IMR-90 (cell line): ENCODE data around the gene EPB41L2. TPM values are rescaled to one million over a fixed set of nuclear protein-coding genes. Genes with fewer than 3 reads are reported as not detected.
"Not testable (repeated sequence)": the region's sequence is repeated elsewhere in the genome, so short reads cannot be mapped to it uniquely, and the experiment has no call there.

ENCODE experiments used
- ATAC-seq: fragments of 200-7000 bp; cut with Tn5 transposase; 2 replicates; pipeline ENCODE4 v1.9.1; 2020; ENCODE audit warnings: low read depth, mild to moderate bottlenecking, moderate library complexity
- BruUV-seq: library from RNA; stranded (reverse); fragments of 400-500 nt; replicated peaks from 2 replicates; lab custom pipeline; 2021; lab: Mats Ljungman, UMichigan
- CTCF ChIA-PET: fragments of 300-600 bp; formaldehyde crosslinking; extraction: SDS; loops from one replicate; lab custom pipeline; 2021; ENCODE audit warnings: antibody characterized with exemption; lab: Yijun Ruan, JAX
- POLR2A ChIA-PET: fragments of 300-600 bp; sonication (Branson Sonifier 250); formaldehyde crosslinking; loops from one replicate; lab custom pipeline; 2022; ENCODE audit warnings: antibody characterized with exemption; ENCODE audit not compliant: unreplicated experiment; lab: Charles Lee
- DNase-seq: peaks from one replicate; pipeline ENCODE4 v3.0.0; 2013
- H2AFZ ChIP-seq: replicated peaks from 2 replicates; pipeline ENCODE3; 2013; ENCODE audit warnings: low read length, mild to moderate bottlenecking; ENCODE audit not compliant: poor library complexity
- H2AK5ac ChIP-seq: 2 replicates; pipeline ENCODE4 v1.6.1; 2013; ENCODE audit warnings: low read depth, low read length, inconsistent platforms
- H2AK9ac ChIP-seq: replicated peaks from 2 replicates; pipeline ENCODE3; 2013; ENCODE audit warnings: mild to moderate bottlenecking, low read depth, low read length, moderate library complexity; ENCODE audit not compliant: poor library complexity
- H2BK120ac ChIP-seq: 2 replicates; pipeline ENCODE4 v1.6.1; 2013; ENCODE audit warnings: low read depth, low read length, inconsistent platforms
- H2BK15ac ChIP-seq: 3 replicates; pipeline ENCODE4 v1.6.1; 2013; ENCODE audit warnings: low read depth, low read length, inconsistent platforms
- H2BK20ac ChIP-seq: 2 replicates; pipeline ENCODE4 v1.6.1; 2013; ENCODE audit warnings: low read depth, mild to moderate bottlenecking, inconsistent platforms, low read length, moderate library complexity
- H2BK5ac ChIP-seq: 2 replicates; pipeline ENCODE4 v1.6.1; 2013; ENCODE audit warnings: mild to moderate bottlenecking, low read depth, low read length, inconsistent platforms; ENCODE audit not compliant: poor library complexity, severe bottlenecking
- H3K14ac ChIP-seq: replicated peaks from 2 replicates; pipeline ENCODE4 v1.6.1; 2013; ENCODE audit warnings: low read depth, low read length, inconsistent platforms
- H3K18ac ChIP-seq: 2 replicates; pipeline ENCODE4 v1.6.1; 2013; ENCODE audit warnings: low read depth, low read length, control low read depth
- H3K23ac ChIP-seq: 2 replicates; pipeline ENCODE4 v1.6.1; 2013; ENCODE audit warnings: low read depth, low read length, inconsistent platforms
- H3K27ac ChIP-seq: 2 replicates; pipeline ENCODE4 v1.5.1; 2013; ENCODE audit warnings: mild to moderate bottlenecking, control low read depth, low read length; ENCODE audit not compliant: insufficient read depth
- H3K27me3 ChIP-seq: 2 replicates; pipeline ENCODE4 v1.6.1; 2013; ENCODE audit warnings: low read length; ENCODE audit not compliant: control insufficient read depth, insufficient read depth
- H3K36me3 ChIP-seq: 2 replicates; pipeline ENCODE4 v1.6.1; 2013; ENCODE audit warnings: low read length, mixed read lengths; ENCODE audit not compliant: control insufficient read depth, insufficient read depth
- H3K4ac ChIP-seq: 2 replicates; pipeline ENCODE4 v1.6.1; 2013; ENCODE audit warnings: low read depth, low read length, inconsistent platforms
- H3K4me1 ChIP-seq: 2 replicates; pipeline ENCODE4 v1.6.1; 2013; ENCODE audit warnings: low read length, mixed read lengths; ENCODE audit not compliant: control insufficient read depth, insufficient read depth
- H3K4me2 ChIP-seq: 2 replicates; pipeline ENCODE4 v1.6.1; 2013; ENCODE audit warnings: low read depth, mild to moderate bottlenecking, control low read depth, low read length, moderate library complexity
- H3K4me3 ChIP-seq: 2 replicates; pipeline ENCODE4 v1.5.1; 2013; ENCODE audit warnings: low read depth, mild to moderate bottlenecking, control low read depth, low read length, moderate library complexity; ENCODE audit not compliant: insufficient read depth
- H3K56ac ChIP-seq: 2 replicates; pipeline ENCODE4 v1.6.1; 2013; ENCODE audit warnings: low read length, inconsistent platforms; ENCODE audit not compliant: insufficient read depth; ENCODE audit errors: extremely low read depth
- H3K79me1 ChIP-seq, 2 experiments: 2 replicates each; pipeline ENCODE4 v1.6.1; 2013; ENCODE audit warnings: low read length in 2 of 2, inconsistent platforms in 1 of 2, low read depth in 1 of 2
- H3K9ac ChIP-seq: 2 replicates; pipeline ENCODE4 v1.6.1; 2013; ENCODE audit warnings: low read depth, low read length, control low read depth
- H3K9me1 ChIP-seq: 2 replicates; pipeline ENCODE4 v1.6.1; 2013; ENCODE audit warnings: low read length, inconsistent platforms; ENCODE audit not compliant: insufficient read depth
- H3K9me3 ChIP-seq: 2 replicates; pipeline ENCODE4 v1.6.1; 2013; ENCODE audit warnings: low read length; ENCODE audit not compliant: control insufficient read depth, insufficient read depth
- H4K20me1 ChIP-seq: 2 replicates; pipeline ENCODE4 v1.6.1; 2013; ENCODE audit warnings: low read length, inconsistent platforms; ENCODE audit not compliant: insufficient read depth
- H4K5ac ChIP-seq: 2 replicates; pipeline ENCODE4 v1.6.1; 2013; ENCODE audit warnings: mild to moderate bottlenecking, low read depth, low read length, control low read depth
- H4K8ac ChIP-seq, 2 experiments: 2 replicates each; pipeline ENCODE4 v1.6.1; 2013; ENCODE audit warnings: low read depth in 2 of 2, low read length in 2 of 2, control low read depth in 1 of 2, inconsistent platforms in 1 of 2
- H4K91ac ChIP-seq: 2 replicates; pipeline ENCODE4 v1.6.1; 2013; ENCODE audit warnings: low read depth, low read length, inconsistent platforms; ENCODE audit not compliant: insufficient read depth
- WGBS, 2 experiments: methylation state at CpG; one replicate each; pipeline versions ENCODE4 v1.1.5 to v1.1.7; 2013; ENCODE audit warnings: missing lambda C conversion rate in 2 of 2; ENCODE audit not compliant: insufficient read length in 1 of 2; ENCODE audit errors: extremely low coverage in 2 of 2; 5-methylcytosine and 5-hydroxymethylcytosine counted together
- dilution Hi-C: fragments of 300-500 bp; cut with HindIII; formaldehyde crosslinking; loops from one replicate; pipeline ENCODE4 v1.14.3; 2018; ENCODE audit warnings: low sequenced_read_pairs; ENCODE audit not compliant: unreplicated experiment
- in situ Hi-C: fragments of 300-500 bp; cut with MboI; formaldehyde crosslinking; loops from 3 replicates; pipeline ENCODE4 v1.14.3; 2019; ENCODE audit warnings: low sequenced_read_pairs, inconsistent platforms, mixed read lengths
- intact Hi-C: fragments of 100-400 bp; cut with micrococcal nuclease; formaldehyde crosslinking; loops from 2 replicates; pipeline ENCODE4 v1.10.0; 2022
- polyA plus RNA-seq, 3 experiments: library from polyadenylated mRNA; depleted of rRNA; stranded (reverse); fragments of >200 nt; gene quantifications; 2 replicates each; pipeline ENCODE4 v1.2.3, GENCODE V29; 2012; ENCODE audit warnings: low replicate concordance in 1 of 3
- total RNA-seq: library from RNA; depleted of rRNA; stranded (reverse); fragments of >200 nt; gene quantifications from 2 replicates; pipeline ENCODE4 v1.2.3, GENCODE V29; 2012

Gene EPB41L2
- total and polyA plus RNA-seq, 2 of the 4 experiments (the other 2 are of a cell fraction): 85.7 to 99.8 TPM

GRCh38 chr6:131090339-131090738 lies 27.3 kb upstream of the EPB41L2 start:
- no CpG with 5 or more reads among the region's 3 CpGs for WGBS, 2 experiments
- H4K8ac ChIP-seq, H3K27ac ChIP-seq, H3K27me3 ChIP-seq, in situ Hi-C loops, intact Hi-C loops, H2BK15ac ChIP-seq, H4K5ac ChIP-seq, H3K56ac ChIP-seq, H4K91ac ChIP-seq, H3K18ac ChIP-seq, H3K9me1 ChIP-seq, H3K9ac ChIP-seq, ATAC-seq, H3K9me3 ChIP-seq, H2AFZ ChIP-seq, POLR2A ChIA-PET, H3K36me3 ChIP-seq, CTCF ChIA-PET, BruUV-seq, dilution Hi-C loops, H3K79me1 ChIP-seq, H3K23ac ChIP-seq, H3K4me1 ChIP-seq, H4K20me1 ChIP-seq, DNase-seq, H3K14ac ChIP-seq, H2BK120ac ChIP-seq, H2AK5ac ChIP-seq, H2BK5ac ChIP-seq, H2BK20ac ChIP-seq, H2AK9ac ChIP-seq, H3K4ac ChIP-seq, H3K4me2 ChIP-seq, H3K4me3 ChIP-seq: not testable (repeated sequence)
